ENCODE measurements around the gene ACKR1.

DNA sequence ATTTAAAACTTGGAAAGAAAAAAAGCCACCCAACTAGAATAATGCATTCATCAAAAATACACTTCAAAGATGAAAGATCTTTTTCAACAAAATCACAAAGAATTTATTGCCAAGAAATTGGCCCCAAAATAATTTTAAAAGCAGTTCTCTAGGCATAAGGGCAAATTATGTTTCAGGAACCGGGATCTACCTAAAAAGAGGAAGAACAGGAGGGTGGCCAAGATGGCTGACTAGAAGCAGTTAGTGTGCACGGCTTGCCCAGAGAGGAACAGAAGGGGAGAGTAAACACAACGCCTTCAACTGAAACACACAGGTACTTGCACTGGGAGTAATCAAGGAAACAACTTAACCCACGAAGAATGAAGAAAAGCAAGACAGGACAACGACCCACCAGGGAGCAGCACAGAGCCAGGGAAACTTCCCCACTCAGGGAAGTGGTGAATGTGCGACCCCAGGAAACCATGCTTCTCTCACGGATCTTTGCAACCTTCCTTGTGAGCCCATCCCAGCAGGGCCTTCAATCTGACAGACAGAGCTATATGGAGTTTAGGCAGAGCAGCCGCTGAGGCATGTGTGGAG lies 46.1 kb downstream of the ACKR1 start:
- TF ChIP-seq, protein P1, sequence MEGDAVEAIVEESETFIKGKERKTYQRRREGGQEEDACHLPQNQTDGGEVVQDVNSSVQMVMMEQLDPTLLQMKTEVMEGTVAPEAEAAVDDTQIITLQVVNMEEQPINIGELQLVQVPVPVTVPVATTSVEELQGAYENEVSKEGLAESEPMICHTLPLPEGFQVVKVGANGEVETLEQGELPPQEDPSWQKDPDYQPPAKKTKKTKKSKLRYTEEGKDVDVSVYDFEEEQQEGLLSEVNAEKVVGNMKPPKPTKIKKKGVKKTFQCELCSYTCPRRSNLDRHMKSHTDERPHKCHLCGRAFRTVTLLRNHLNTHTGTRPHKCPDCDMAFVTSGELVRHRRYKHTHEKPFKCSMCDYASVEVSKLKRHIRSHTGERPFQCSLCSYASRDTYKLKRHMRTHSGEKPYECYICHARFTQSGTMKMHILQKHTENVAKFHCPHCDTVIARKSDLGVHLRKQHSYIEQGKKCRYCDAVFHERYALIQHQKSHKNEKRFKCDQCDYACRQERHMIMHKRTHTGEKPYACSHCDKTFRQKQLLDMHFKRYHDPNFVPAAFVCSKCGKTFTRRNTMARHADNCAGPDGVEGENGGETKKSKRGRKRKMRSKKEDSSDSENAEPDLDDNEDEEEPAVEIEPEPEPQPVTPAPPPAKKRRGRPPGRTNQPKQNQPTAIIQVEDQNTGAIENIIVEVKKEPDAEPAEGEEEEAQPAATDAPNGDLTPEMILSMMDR (IDR thresholded peaks at IDR 0.05) = no peak
- no peak for TF ChIP-seq POLR2A (IDR thresholded peaks at IDR 0.05)

Data from sigmoid colon (tissue), 3 donors.